Esophagus muscularis mucosa (tissue), 4 donors: ENCODE data around the gene FBLN1. TPM values are rescaled to one million over a fixed set of nuclear protein-coding genes. Genes with fewer than 3 reads are reported as not detected.

Source experiments
- DNase-seq: peaks from one replicate; pipeline ENCODE4 v3.0.0-alpha.2; 2017; ENCODE audit errors: extremely low spot score
- H3K27ac ChIP-seq, 4 donors: fragments of 200-600 bp; sonication (generic); replicated peaks in 1 of 4; 1 replicate in 3 of 4; 2 replicates in 1 of 4; pipeline ENCODE4 v1.5.1; 2016 to 2019; ENCODE audit warnings: mild to moderate bottlenecking in 1 of 4
- H3K27me3 ChIP-seq, 4 donors: fragments of 200-600 bp; sonication (generic); one replicate each; pipeline versions ENCODE4 v1.5.1 to v1.6.0; 2016 to 2019
- H3K36me3 ChIP-seq, 4 donors: fragments of 200-600 bp; sonication (generic); one replicate each; pipeline ENCODE4 v1.5.1; 2016 to 2019
- H3K4me1 ChIP-seq, 4 donors: fragments of 200-600 bp; sonication (generic); one replicate each; pipeline ENCODE4 v1.5.1; 2016 to 2019
- H3K4me3 ChIP-seq, 4 donors: fragments of 200-600 bp; sonication (generic); 1 replicate in 2 of 4; 2 replicates in 2 of 4; pipeline ENCODE4 v1.5.1; 2016 to 2019; ENCODE audit warnings: mild to moderate bottlenecking in 4 of 4, moderate library complexity in 1 of 4
- H3K9me3 ChIP-seq, 4 donors: fragments of 200-600 bp; sonication (generic); 1 replicate in 3 of 4; 2 replicates in 1 of 4; pipeline ENCODE4 v1.5.1; 2016 to 2019
- EP300 ChIP-seq: sonication (generic); formaldehyde crosslinking; IDR thresholded peaks from one replicate; pipeline ENCODE4 v1.6.1; 2017; ENCODE audit warnings: antibody characterized with exemption
- POLR2A ChIP-seq: fragments of 450-650 bp; IDR thresholded peaks from one replicate; pipeline ENCODE4 v1.6.1; 2017; ENCODE audit warnings: antibody characterized with exemption, moderate library complexity, mild to moderate bottlenecking, low read depth
- POLR2AphosphoS5 ChIP-seq, 2 donors: sonication (generic); formaldehyde crosslinking; IDR thresholded peaks; one replicate each; pipeline ENCODE4 v1.6.1; 2017; ENCODE audit warnings: antibody characterized with exemption in 2 of 2
- WGBS: methylation state at CpG from one replicate; pipeline ENCODE4 v1.1.5; 2018; 5-methylcytosine and 5-hydroxymethylcytosine counted together
- intact Hi-C: fragments of 100-400 bp; cut with DNase I; formaldehyde crosslinking; loops from one replicate; pipeline ENCODE4 v1.15.1; 2023
- total RNA-seq, 4 donors: library from RNA; depleted of rRNA; stranded (reverse); fragments of >200 nt; gene quantifications; one replicate each; pipeline versions ENCODE4 v1.1.0 to v1.2.1, GENCODE V29; 2016
- TF ChIP-seq, protein P1 (sequence below), 3 experiments: fragments of 200-600 bp in 2 of 3; fragments of 450-650 bp in 1 of 3; sonication (generic) in 2 of 3; IDR thresholded peaks; one replicate each; pipeline ENCODE4 v1.5.1; 2017 to 2019; ENCODE audit warnings: antibody characterized with exemption in 3 of 3, mild to moderate bottlenecking in 2 of 3, moderate library complexity in 1 of 3

FBLN1 gene
- total RNA-seq, 4 donors from 2014 or later: 355 to 534 (median 417) TPM

DNA sequence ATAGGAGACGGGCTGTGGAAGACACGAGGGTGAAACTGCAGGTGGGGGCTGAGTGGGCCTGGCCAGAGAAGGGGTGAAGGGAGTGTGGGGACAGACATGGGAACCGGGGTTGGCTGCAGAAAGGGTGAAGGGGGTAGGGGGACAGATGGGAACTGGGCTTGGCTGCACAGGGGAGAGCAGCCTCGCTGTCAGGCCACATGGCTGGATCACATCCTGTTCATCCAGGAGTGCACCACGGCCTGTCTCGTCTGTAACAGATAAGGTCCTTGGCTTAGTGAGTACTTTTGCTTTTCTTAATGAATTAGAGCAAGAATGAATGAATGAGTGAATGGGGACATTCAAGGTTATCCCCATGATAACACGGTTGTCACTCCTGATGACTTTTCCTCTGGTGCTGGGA, 13.5 kb downstream of the FBLN1 start:
- H3K9me3 ChIP-seq: no peaks in the 10 kb centered on the region
- 79% methylated on average over 7 of the region's 7 CpGs for WGBS
- H3K4me1 ChIP-seq: peaks cover 13 to 77% (median 64%) of the 10 kb centered on the region in 4 donors
- no peak for TF ChIP-seq POLR2AphosphoS5 (IDR thresholded peaks at IDR 0.05)
- TF ChIP-seq POLR2A: no peak
- no peak for TF ChIP-seq EP300
- TF ChIP-seq, protein P1, sequence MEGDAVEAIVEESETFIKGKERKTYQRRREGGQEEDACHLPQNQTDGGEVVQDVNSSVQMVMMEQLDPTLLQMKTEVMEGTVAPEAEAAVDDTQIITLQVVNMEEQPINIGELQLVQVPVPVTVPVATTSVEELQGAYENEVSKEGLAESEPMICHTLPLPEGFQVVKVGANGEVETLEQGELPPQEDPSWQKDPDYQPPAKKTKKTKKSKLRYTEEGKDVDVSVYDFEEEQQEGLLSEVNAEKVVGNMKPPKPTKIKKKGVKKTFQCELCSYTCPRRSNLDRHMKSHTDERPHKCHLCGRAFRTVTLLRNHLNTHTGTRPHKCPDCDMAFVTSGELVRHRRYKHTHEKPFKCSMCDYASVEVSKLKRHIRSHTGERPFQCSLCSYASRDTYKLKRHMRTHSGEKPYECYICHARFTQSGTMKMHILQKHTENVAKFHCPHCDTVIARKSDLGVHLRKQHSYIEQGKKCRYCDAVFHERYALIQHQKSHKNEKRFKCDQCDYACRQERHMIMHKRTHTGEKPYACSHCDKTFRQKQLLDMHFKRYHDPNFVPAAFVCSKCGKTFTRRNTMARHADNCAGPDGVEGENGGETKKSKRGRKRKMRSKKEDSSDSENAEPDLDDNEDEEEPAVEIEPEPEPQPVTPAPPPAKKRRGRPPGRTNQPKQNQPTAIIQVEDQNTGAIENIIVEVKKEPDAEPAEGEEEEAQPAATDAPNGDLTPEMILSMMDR (IDR thresholded peaks at IDR 0.05): no peak
- DNase-seq: no peak
- intact Hi-C loops: no loop called here
- peak overlapping the region; percentile 33 to 70 (median 57) for H3K27ac ChIP-seq
- H3K4me3 ChIP-seq: no peak overlapping the region
- H3K27me3 ChIP-seq: no peaks in the 10 kb centered on the region
- peaks cover 0 to 9% (median 5%) of the 10 kb centered on the region in 4 donors for H3K36me3 ChIP-seq

DNA sequence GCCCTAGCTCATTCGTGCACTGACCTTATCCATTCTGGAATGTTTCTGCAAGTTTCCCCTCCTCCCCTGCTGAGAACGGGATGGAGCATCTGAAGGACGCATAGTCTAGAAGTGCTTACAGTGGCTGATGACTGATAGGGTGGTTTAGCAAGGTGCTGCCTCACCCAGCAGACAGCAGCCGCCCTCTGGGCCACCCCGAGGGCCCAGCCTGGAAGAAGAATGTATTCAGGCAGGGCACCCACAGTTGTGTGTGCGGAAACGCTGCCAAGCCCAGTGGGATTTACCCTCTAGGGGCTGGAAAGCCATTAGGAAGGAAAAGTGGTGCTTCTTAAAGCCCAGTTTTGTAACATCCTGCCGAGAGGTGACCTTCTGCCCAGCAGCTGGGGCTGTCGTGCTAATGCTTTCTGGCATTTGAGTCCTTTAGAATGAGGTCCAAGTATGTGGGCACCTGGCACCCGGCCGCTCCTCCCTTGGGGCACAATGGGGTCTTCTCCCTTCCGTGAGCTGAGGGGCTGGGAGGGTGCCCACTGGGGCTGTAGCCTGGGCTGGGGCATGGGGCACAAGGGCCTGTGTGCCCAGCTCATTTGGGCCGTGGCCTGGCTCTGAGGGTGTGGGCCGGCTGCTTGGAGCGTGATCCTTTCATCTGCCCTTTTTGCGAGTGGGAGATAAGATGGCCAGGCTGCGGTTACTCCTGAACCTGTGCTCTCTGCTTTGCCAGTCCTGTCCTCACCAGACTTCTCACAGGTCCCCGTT, 14.4 kb downstream of the FBLN1 start:
- peaks cover 10 to 79% (median 61%) of the 10 kb centered on the region in 4 donors for H3K4me1 ChIP-seq

DNA sequence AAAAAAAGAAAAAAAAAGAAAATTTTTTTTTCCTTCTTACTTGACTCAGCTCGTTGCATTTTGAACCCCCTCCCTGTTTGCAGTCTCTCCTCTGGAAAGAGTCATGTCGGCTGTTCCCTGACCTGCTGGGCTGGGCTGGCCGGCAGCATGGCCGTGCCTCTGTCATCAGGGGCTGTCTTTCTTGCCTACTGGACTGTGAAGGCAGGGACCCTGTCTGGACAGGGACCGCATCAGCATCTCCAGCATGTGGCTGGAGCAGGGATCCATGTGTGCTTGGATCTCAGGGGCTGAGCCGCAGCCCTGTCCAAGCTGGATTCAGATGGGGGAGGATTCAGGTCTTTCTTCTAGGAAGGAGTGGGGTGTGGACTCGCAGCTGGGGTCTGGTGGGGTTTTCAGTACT, 15.5 kb downstream of the FBLN1 start:
- Histone ChIP-seq H3K36me3 (peaks cover 0 to 13% (median 7%) of the 10 kb centered on the region in 4 donors), H3K27me3 (no peaks in the 10 kb centered on the region), H3K4me3 (no peak overlapping the region), H3K4me1 (peaks cover 5 to 79% (median 55%) of the 10 kb centered on the region in 4 donors), H3K27ac (peak overlapping the region in 2 of 4 donors; percentile 44 to 55), H3K9me3 (no peaks in the 10 kb centered on the region)
- intact Hi-C loops: no loop called here
- TF ChIP-seq EP300 (no peak), POLR2A (no peak), POLR2AphosphoS5 (IDR thresholded peaks at IDR 0.05) (no peak)
- TF ChIP-seq, protein P1 (IDR thresholded peaks at IDR 0.05): no peak
- DNase-seq: no peak
- 85% methylated on average over 7 of the region's 7 CpGs for WGBS

More for the DNA sequence above, 14.4 kb downstream of the FBLN1 start:
- H3K27ac ChIP-seq: peak overlapping the region in 3 of 4 donors; percentile 56 to 70 (median 60)
- intact Hi-C loops: no loop called here
- peaks cover 0 to 9% (median 7%) of the 10 kb centered on the region in 4 donors for H3K36me3 ChIP-seq
- H3K9me3 ChIP-seq: no peaks in the 10 kb centered on the region
- no peaks in the 10 kb centered on the region for H3K27me3 ChIP-seq
- 86% methylated on average over 17 of the region's 18 CpGs for WGBS
- TF ChIP-seq POLR2AphosphoS5 (IDR thresholded peaks at IDR 0.05) (no peak), EP300 (no peak), POLR2A (no peak)
- TF ChIP-seq, protein P1 (IDR thresholded peaks at IDR 0.05): no peak
- no peak for DNase-seq
- H3K4me3 ChIP-seq: no peak overlapping the region

DNA sequence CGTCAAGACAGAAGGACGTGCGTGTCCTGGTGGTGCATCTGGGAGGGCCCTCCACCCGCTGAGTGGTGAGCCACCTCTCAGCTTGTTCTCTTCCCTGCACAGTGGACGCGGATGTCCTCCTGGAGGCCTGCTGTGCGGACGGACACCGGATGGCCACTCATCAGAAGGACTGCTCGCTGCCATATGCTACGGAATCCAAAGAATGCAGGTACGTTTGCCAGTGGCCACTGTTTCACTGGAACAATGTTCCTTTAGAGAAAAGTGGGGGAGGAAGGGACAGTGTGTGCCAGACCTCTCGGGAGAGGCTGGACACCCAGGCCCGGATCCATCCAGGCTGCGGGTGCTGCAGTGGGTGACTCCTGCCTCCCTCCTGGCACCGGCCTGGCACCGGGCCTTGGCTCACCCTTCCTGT, 15.9 kb downstream of the FBLN1 start:
- WGBS: 87% methylated on average over 7 of the region's 17 CpGs
- TF ChIP-seq POLR2A: no peak
- TF ChIP-seq, protein P1 (IDR thresholded peaks at IDR 0.05): no peak
- TF ChIP-seq POLR2AphosphoS5 (IDR thresholded peaks at IDR 0.05): no peak
- TF ChIP-seq EP300: no peak
- intact Hi-C loops: no loop called here
- Histone ChIP-seq H3K9me3 (no peaks in the 10 kb centered on the region), H3K36me3 (peaks cover 0 to 13% (median 7%) of the 10 kb centered on the region in 4 donors), H3K4me1 (peaks cover 5 to 78% (median 52%) of the 10 kb centered on the region in 4 donors), H3K4me3 (no peak overlapping the region), H3K27me3 (no peaks in the 10 kb centered on the region), H3K27ac (peak overlapping the region in 2 of 4 donors; percentile 44 to 55)
- DNase-seq: no peak
